GM19455 (cell line): ENCODE measurements around the gene PHF21A.
"Not testable (repeated sequence)": the region's sequence is repeated elsewhere in the genome, so short reads cannot be mapped to it uniquely, and the experiment has no call there.

Source experiments
- ATAC-seq: cut with Tn5 transposase; IDR thresholded peaks from one replicate; pipeline ENCODE4 v1.9.1; 2021; ENCODE audit not compliant: unreplicated experiment

Gene PHF21A

GRCh38 chr11:45905576-45905975 is 215.7 kb downstream of the PHF21A start:
- not testable (repeated sequence) for ATAC-seq

- no peak for ATAC-seq
Observed at GRCh38 chr11:45905095-45905494, 216.2 kb downstream of the PHF21A start.

- no peak for ATAC-seq
Observed at GRCh38 chr11:45904309-45904915, 216.8 kb downstream of the PHF21A start.

GRCh38 chr11:45902452-45903380 is 218.5 kb downstream of the PHF21A start:
- ATAC-seq = no peak

GRCh38 chr11:45901626-45902025 is 219.6 kb downstream of the PHF21A start:
- no peak for ATAC-seq

GRCh38 chr11:45900916-45901617 is 220.2 kb downstream of the PHF21A start:
- no peak for ATAC-seq

- ATAC-seq = peak; percentile 5
Observed at GRCh38 chr11:45900175-45900800, 221.0 kb downstream of the PHF21A start.

GRCh38 chr11:45899448-45900174 is 221.6 kb downstream of the PHF21A start:
- peak; percentile 43 for ATAC-seq

GRCh38 chr11:45899086-45899447 is 222.2 kb downstream of the PHF21A start:
- no peak for ATAC-seq

- ATAC-seq = no peak
Observed at GRCh38 chr11:45897556-45897955, 223.7 kb downstream of the PHF21A start.

- no peak for ATAC-seq
Observed at GRCh38 chr11:45896422-45896984, 224.8 kb downstream of the PHF21A start.

- ATAC-seq = no peak
Observed at GRCh38 chr11:45895553-45896259, 225.5 kb downstream of the PHF21A start.

GRCh38 chr11:45894555-45895247 is 226.6 kb downstream of the PHF21A start:
- no peak for ATAC-seq

- ATAC-seq = no peak
Observed at GRCh38 chr11:45892856-45893255, 228.4 kb downstream of the PHF21A start.

- no peak for ATAC-seq
Observed at GRCh38 chr11:45890886-45891550, 230.2 kb downstream of the PHF21A start.

- no peak for ATAC-seq
Observed at GRCh38 chr11:45889966-45890365, 231.3 kb downstream of the PHF21A start.

- ATAC-seq = no peak
Observed at GRCh38 chr11:45889555-45889954, 231.7 kb downstream of the PHF21A start.

- no peak for ATAC-seq
Observed at GRCh38 chr11:45887587-45887986, 233.7 kb downstream of the PHF21A start.
